ENCODE measurements around the gene HECTD3. TPM values are rescaled to one million over a fixed set of nuclear protein-coding genes. Genes with fewer than 3 reads are reported as not detected.

The HECTD3 gene
- total RNA-seq, 1 experiment from 2014 or later, result 18.6 TPM

GRCh38 chr1:44976252-44976651, 34.9 kb downstream of the HECTD3 start:
- no peaks in the 10 kb centered on the region for H3K9me2 ChIP-seq (ENCODE audit: insufficient read depth)
- no peaks in the 10 kb centered on the region for H3F3A ChIP-seq (ENCODE audit: insufficient read depth, low read depth)
- no peak overlapping the region for H3K4me3 ChIP-seq
- no peak overlapping the region for H2AFZ ChIP-seq
- H3K79me2 ChIP-seq (ENCODE audit: low read depth), result no peaks in the 10 kb centered on the region
- H4K20me1 ChIP-seq (ENCODE audit: insufficient read depth), result no peaks in the 10 kb centered on the region; the same call in 1 of the 2 replicates
- intact Hi-C loops (cut with micrococcal nuclease; ENCODE audit: unreplicated experiment), result no loop called here
- H3K4me2 ChIP-seq, result no peak overlapping the region
- ChIA-PET CTCF (no interaction called here), POLR2A (ENCODE audit: unreplicated experiment) (interaction anchor here (0.7 kb wide), 1 partner anchor 300 kb away, joined by 3 read pairs; no protein-coding TSS in a partner anchor)
- H3K36me3 ChIP-seq (ENCODE audit: low read depth), result peaks cover 11% of the 10 kb centered on the region
- H3K27me3 ChIP-seq (ENCODE audit: insufficient read depth, low read depth), result no peaks in the 10 kb centered on the region
- no peak for DNase-seq
- no peaks in the 10 kb centered on the region for H3K4me1 ChIP-seq (replicated peaks; ENCODE audit: insufficient read depth)
- H3K27ac ChIP-seq, result no peak overlapping the region
- BruUV-seq (replicated peaks), result no TSS peak
- TF ChIP-seq EZH2 (IDR thresholded peaks at IDR 0.05; ENCODE audit: low read depth), result no peak
- TF ChIP-seq CTCF (conservative IDR thresholded peaks at IDR 0.05), result no peak
- H3K9me3 ChIP-seq (ENCODE audit: insufficient read depth, low read depth), result no peaks in the 10 kb centered on the region

- intact Hi-C loops (cut with micrococcal nuclease; ENCODE audit: unreplicated experiment), result no loop called here
- Histone ChIP-seq H3K4me1 (replicated peaks; ENCODE audit: insufficient read depth) (no peaks in the 10 kb centered on the region), H2AFZ (no peak overlapping the region), H3K9me2 (ENCODE audit: insufficient read depth) (no peaks in the 10 kb centered on the region), H3K27ac (no peak overlapping the region), H4K20me1 (ENCODE audit: insufficient read depth) (no peaks in the 10 kb centered on the region), H3K4me2 (no peak overlapping the region), H3K4me3 (no peak overlapping the region), H3K79me2 (ENCODE audit: low read depth) (no peaks in the 10 kb centered on the region), H3F3A (ENCODE audit: insufficient read depth, low read depth) (no peaks in the 10 kb centered on the region), H3K36me3 (ENCODE audit: low read depth) (peaks cover 10% of the 10 kb centered on the region), H3K27me3 (ENCODE audit: insufficient read depth, low read depth) (no peaks in the 10 kb centered on the region), H3K9me3 (ENCODE audit: insufficient read depth, low read depth) (no peaks in the 10 kb centered on the region)
- CTCF ChIA-PET, result no interaction called here
- TF ChIP-seq EZH2 (IDR thresholded peaks at IDR 0.05; ENCODE audit: low read depth) (no peak), CTCF (conservative IDR thresholded peaks at IDR 0.05) (no peak)
- no peak for DNase-seq
- BruUV-seq (replicated peaks), result no TSS peak
- POLR2A ChIA-PET (ENCODE audit: unreplicated experiment), result no interaction called here
Observed at GRCh38 chr1:44973645-44974044, 37.5 kb downstream of the HECTD3 start.

GRCh38 chr1:44970317-44970716, 40.8 kb downstream of the HECTD3 start:
- no peak for TF ChIP-seq EZH2 (IDR thresholded peaks at IDR 0.05; ENCODE audit: low read depth)
- no peak for TF ChIP-seq CTCF (conservative IDR thresholded peaks at IDR 0.05)
- no peak overlapping the region for H3K27ac ChIP-seq
- no TSS peak for BruUV-seq (replicated peaks)
- no peaks in the 10 kb centered on the region for H3K27me3 ChIP-seq (ENCODE audit: insufficient read depth, low read depth)
- no peaks in the 10 kb centered on the region for H3K79me2 ChIP-seq (ENCODE audit: low read depth)
- no peak overlapping the region for H3K4me2 ChIP-seq
- H3K36me3 ChIP-seq (ENCODE audit: low read depth), result 0 out of 2 replicates have a peak, but pooled peaks cover 5% of the 10 kb centered on the region
- no peak for DNase-seq
- ChIA-PET CTCF (interaction anchor here (0.6 kb wide), 1 partner anchor 269 kb away, joined by 6 read pairs; no protein-coding TSS in a partner anchor), POLR2A (ENCODE audit: unreplicated experiment) (interaction anchor here (0.6 to 0.7 kb wide), 4 partner anchors 188 to 581 kb away, joined by 3 to 8 read pairs (median 4); no protein-coding TSS in a partner anchor)
- H3K9me3 ChIP-seq (ENCODE audit: insufficient read depth, low read depth), result no peaks in the 10 kb centered on the region
- no peak overlapping the region for H3K4me3 ChIP-seq
- H3F3A ChIP-seq (ENCODE audit: insufficient read depth, low read depth), result no peaks in the 10 kb centered on the region
- no peaks in the 10 kb centered on the region for H3K9me2 ChIP-seq (ENCODE audit: insufficient read depth)
- H4K20me1 ChIP-seq (ENCODE audit: insufficient read depth), result no peaks in the 10 kb centered on the region
- intact Hi-C loops (cut with micrococcal nuclease; ENCODE audit: unreplicated experiment), result no loop called here
- no peaks in the 10 kb centered on the region for H3K4me1 ChIP-seq (replicated peaks; ENCODE audit: insufficient read depth)
- no peak overlapping the region for H2AFZ ChIP-seq
